Ishikawa (cell line): ENCODE results near the gene YTHDF1.

ENCODE experiments used
- CEBPB ChIP-seq: IDR thresholded peaks from 2 replicates; pipeline ENCODE4 v1.6.1; 2012
- CREB1 ChIP-seq: IDR thresholded peaks from 2 replicates; pipeline ENCODE4 v1.6.1; 2012; ENCODE audit warnings: low read depth
- EGR1 ChIP-seq: IDR thresholded peaks from 2 replicates; pipeline ENCODE4 v1.6.1; 2012
- EP300 ChIP-seq: IDR thresholded peaks from 2 replicates; pipeline ENCODE4 v1.6.1; 2012; ENCODE audit warnings: borderline replicate concordance
- FOXM1 ChIP-seq: IDR thresholded peaks from 2 replicates; pipeline ENCODE4 v1.6.1; 2012; ENCODE audit warnings: low read depth, borderline replicate concordance
- MAX ChIP-seq: IDR thresholded peaks from 2 replicates; pipeline ENCODE4 v1.6.1; 2012
- RAD21 ChIP-seq: IDR thresholded peaks from 2 replicates; pipeline ENCODE4 v1.6.1; 2012; ENCODE audit warnings: low read depth
- TEAD4 ChIP-seq: IDR thresholded peaks from 2 replicates; pipeline ENCODE4 v1.6.1; 2012
- YY1 ChIP-seq: IDR thresholded peaks from 2 replicates; pipeline ENCODE4 v1.6.1; 2012; ENCODE audit warnings: low read depth
- ZBTB7A ChIP-seq: IDR thresholded peaks from 2 replicates; pipeline ENCODE4 v1.6.1; 2012; ENCODE audit warnings: low read depth
- TF ChIP-seq, protein P1 (sequence below): IDR thresholded peaks from 2 replicates; pipeline ENCODE4 v1.6.1; 2012; ENCODE audit warnings: low read depth, mild to moderate bottlenecking
- TF ChIP-seq, protein P2 (sequence below): IDR thresholded peaks from 2 replicates; pipeline ENCODE4 v1.6.1; 2012

- TF ChIP-seq EGR1 (no peak), RAD21 (no peak), MAX (no peak), TEAD4 (no peak), EP300 (no peak), YY1 (no peak), ZBTB7A (no peak), CEBPB (no peak), FOXM1 (no peak), CREB1 (no peak)
- TF ChIP-seq, protein P1, sequence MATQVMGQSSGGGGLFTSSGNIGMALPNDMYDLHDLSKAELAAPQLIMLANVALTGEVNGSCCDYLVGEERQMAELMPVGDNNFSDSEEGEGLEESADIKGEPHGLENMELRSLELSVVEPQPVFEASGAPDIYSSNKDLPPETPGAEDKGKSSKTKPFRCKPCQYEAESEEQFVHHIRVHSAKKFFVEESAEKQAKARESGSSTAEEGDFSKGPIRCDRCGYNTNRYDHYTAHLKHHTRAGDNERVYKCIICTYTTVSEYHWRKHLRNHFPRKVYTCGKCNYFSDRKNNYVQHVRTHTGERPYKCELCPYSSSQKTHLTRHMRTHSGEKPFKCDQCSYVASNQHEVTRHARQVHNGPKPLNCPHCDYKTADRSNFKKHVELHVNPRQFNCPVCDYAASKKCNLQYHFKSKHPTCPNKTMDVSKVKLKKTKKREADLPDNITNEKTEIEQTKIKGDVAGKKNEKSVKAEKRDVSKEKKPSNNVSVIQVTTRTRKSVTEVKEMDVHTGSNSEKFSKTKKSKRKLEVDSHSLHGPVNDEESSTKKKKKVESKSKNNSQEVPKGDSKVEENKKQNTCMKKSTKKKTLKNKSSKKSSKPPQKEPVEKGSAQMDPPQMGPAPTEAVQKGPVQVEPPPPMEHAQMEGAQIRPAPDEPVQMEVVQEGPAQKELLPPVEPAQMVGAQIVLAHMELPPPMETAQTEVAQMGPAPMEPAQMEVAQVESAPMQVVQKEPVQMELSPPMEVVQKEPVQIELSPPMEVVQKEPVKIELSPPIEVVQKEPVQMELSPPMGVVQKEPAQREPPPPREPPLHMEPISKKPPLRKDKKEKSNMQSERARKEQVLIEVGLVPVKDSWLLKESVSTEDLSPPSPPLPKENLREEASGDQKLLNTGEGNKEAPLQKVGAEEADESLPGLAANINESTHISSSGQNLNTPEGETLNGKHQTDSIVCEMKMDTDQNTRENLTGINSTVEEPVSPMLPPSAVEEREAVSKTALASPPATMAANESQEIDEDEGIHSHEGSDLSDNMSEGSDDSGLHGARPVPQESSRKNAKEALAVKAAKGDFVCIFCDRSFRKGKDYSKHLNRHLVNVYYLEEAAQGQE: no peak
- TF ChIP-seq, protein P2, sequence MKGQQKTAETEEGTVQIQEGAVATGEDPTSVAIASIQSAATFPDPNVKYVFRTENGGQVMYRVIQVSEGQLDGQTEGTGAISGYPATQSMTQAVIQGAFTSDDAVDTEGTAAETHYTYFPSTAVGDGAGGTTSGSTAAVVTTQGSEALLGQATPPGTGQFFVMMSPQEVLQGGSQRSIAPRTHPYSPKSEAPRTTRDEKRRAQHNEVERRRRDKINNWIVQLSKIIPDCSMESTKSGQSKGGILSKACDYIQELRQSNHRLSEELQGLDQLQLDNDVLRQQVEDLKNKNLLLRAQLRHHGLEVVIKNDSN: no peak
Measured at GRCh38 chr20:63240004-63240403, 24.1 kb upstream of the YTHDF1 start.
